ENCODE measurements around the gene NCAPG. TPM values are rescaled to one million over a fixed set of nuclear protein-coding genes. Genes with fewer than 3 reads are reported as not detected.

The NCAPG gene
- polyA plus RNA-seq, 1 donor from 2014 or later, result 3.1 TPM

DNA sequence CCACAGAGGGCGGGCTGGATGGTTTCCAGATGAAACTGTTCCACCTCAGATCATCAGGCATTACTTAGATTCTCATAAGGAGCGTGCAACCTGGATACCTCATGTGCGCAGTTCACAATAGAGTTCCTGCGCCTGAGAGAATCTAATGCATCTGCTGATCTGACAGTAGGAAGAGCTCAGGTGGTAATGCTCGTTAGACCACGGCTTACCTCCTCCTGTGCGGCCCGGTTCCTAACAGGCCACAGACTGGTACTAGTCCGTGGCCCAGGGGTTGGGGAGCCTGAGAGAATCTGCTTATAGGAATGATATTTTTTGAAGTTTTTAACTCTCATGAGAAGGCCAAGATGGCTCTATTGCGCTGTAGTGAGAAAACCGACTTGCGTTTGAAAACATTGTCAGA lies 5.4 kb downstream of the NCAPG start:
- Histone ChIP-seq H3K36me3 (ENCODE audit: insufficient read depth, low read length) (no peaks in the 10 kb centered on the region), H3F3A (ENCODE audit: insufficient read depth, low read length, poor library complexity, severe bottlenecking) (no peaks in the 10 kb centered on the region), H3K9me3 (ENCODE audit: low read length) (no peaks in the 10 kb centered on the region), H4K20me1 (ENCODE audit: insufficient read depth) (no peaks in the 10 kb centered on the region), H3K9me2 (ENCODE audit: insufficient read depth, low read length) (no peaks in the 10 kb centered on the region), H2AFZ (ENCODE audit: low read depth, low read length) (no peak overlapping the region), H3K27me3 (ENCODE audit: insufficient read depth, low read depth, low read length) (no peaks in the 10 kb centered on the region), H3K27ac (ENCODE audit: low read length) (no peak overlapping the region), H3K4me2 (ENCODE audit: low read length) (no peak overlapping the region), H3K79me2 (replicated peaks; ENCODE audit: insufficient read depth, low read length) (peaks cover 40% of the 10 kb centered on the region), H3K4me3 (ENCODE audit: low read length) (no peak overlapping the region), H3K9ac (ENCODE audit: low read length) (no peak overlapping the region)
- no peak for TF ChIP-seq SMC3 (conservative IDR thresholded peaks at IDR 0.05; ENCODE audit: poor library complexity)
- no peak for TF ChIP-seq EZH2 (IDR thresholded peaks at IDR 0.05; ENCODE audit: borderline replicate concordance, insufficient read depth, low read length, poor library complexity, severe bottlenecking)
- no peak for TF ChIP-seq RAD21 (conservative IDR thresholded peaks at IDR 0.05)
- no peak for TF ChIP-seq TAF1 (IDR thresholded peaks at IDR 0.05; ENCODE audit: low read depth)
- no peak for TF ChIP-seq POLR2AphosphoS5 (IDR thresholded peaks at IDR 0.05)
- TF ChIP-seq, protein P1, sequence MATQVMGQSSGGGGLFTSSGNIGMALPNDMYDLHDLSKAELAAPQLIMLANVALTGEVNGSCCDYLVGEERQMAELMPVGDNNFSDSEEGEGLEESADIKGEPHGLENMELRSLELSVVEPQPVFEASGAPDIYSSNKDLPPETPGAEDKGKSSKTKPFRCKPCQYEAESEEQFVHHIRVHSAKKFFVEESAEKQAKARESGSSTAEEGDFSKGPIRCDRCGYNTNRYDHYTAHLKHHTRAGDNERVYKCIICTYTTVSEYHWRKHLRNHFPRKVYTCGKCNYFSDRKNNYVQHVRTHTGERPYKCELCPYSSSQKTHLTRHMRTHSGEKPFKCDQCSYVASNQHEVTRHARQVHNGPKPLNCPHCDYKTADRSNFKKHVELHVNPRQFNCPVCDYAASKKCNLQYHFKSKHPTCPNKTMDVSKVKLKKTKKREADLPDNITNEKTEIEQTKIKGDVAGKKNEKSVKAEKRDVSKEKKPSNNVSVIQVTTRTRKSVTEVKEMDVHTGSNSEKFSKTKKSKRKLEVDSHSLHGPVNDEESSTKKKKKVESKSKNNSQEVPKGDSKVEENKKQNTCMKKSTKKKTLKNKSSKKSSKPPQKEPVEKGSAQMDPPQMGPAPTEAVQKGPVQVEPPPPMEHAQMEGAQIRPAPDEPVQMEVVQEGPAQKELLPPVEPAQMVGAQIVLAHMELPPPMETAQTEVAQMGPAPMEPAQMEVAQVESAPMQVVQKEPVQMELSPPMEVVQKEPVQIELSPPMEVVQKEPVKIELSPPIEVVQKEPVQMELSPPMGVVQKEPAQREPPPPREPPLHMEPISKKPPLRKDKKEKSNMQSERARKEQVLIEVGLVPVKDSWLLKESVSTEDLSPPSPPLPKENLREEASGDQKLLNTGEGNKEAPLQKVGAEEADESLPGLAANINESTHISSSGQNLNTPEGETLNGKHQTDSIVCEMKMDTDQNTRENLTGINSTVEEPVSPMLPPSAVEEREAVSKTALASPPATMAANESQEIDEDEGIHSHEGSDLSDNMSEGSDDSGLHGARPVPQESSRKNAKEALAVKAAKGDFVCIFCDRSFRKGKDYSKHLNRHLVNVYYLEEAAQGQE (IDR thresholded peaks at IDR 0.05; ENCODE audit: borderline replicate concordance), result no peak
- no peak for TF ChIP-seq MXI1 (conservative IDR thresholded peaks at IDR 0.05; ENCODE audit: poor library complexity, severe bottlenecking)
- no peak for TF ChIP-seq EP300 (conservative IDR thresholded peaks at IDR 0.05; ENCODE audit: poor library complexity, severe bottlenecking)
- TF ChIP-seq, protein P2, sequence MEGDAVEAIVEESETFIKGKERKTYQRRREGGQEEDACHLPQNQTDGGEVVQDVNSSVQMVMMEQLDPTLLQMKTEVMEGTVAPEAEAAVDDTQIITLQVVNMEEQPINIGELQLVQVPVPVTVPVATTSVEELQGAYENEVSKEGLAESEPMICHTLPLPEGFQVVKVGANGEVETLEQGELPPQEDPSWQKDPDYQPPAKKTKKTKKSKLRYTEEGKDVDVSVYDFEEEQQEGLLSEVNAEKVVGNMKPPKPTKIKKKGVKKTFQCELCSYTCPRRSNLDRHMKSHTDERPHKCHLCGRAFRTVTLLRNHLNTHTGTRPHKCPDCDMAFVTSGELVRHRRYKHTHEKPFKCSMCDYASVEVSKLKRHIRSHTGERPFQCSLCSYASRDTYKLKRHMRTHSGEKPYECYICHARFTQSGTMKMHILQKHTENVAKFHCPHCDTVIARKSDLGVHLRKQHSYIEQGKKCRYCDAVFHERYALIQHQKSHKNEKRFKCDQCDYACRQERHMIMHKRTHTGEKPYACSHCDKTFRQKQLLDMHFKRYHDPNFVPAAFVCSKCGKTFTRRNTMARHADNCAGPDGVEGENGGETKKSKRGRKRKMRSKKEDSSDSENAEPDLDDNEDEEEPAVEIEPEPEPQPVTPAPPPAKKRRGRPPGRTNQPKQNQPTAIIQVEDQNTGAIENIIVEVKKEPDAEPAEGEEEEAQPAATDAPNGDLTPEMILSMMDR (IDR thresholded peaks at IDR 0.05; ENCODE audit: poor library complexity, severe bottlenecking), result no peak

DNA sequence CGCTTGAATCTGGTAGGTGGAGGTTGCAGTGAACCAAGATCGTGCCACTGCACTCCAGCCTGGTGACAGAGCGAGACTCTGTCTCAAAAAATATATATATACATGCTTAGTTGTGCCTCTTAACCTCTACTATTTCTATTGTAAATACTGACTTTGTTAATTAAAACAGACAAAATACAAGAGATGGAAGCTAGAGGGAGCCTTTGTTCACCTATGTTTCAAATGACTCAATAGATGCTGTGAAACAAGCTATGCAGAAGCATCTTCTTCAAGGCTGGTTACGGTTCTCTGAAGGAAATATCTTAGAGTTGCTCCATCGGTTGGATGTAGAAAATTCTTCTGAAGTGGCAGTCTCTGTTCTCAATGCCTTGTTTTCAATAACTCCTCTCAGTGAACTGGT lies 6.2 kb downstream of the NCAPG start:
- H3F3A ChIP-seq (ENCODE audit: insufficient read depth, low read length, poor library complexity, severe bottlenecking), result no peaks in the 10 kb centered on the region
- no peaks in the 10 kb centered on the region for H3K36me3 ChIP-seq (ENCODE audit: insufficient read depth, low read length)
- H3K4me2 ChIP-seq (ENCODE audit: low read length), result no peak overlapping the region
- TF ChIP-seq EP300 (conservative IDR thresholded peaks at IDR 0.05; ENCODE audit: poor library complexity, severe bottlenecking) (no peak), RAD21 (conservative IDR thresholded peaks at IDR 0.05) (peak; percentile 84), TAF1 (IDR thresholded peaks at IDR 0.05; ENCODE audit: low read depth) (no peak), POLR2AphosphoS5 (IDR thresholded peaks at IDR 0.05) (no peak), EZH2 (IDR thresholded peaks at IDR 0.05; ENCODE audit: borderline replicate concordance, insufficient read depth, low read length, poor library complexity, severe bottlenecking) (no peak), SMC3 (conservative IDR thresholded peaks at IDR 0.05; ENCODE audit: poor library complexity) (peak; percentile 87)
- TF ChIP-seq, protein P2 (IDR thresholded peaks at IDR 0.05; ENCODE audit: poor library complexity, severe bottlenecking), result peak; percentile 80
- peaks cover 33% of the 10 kb centered on the region for H3K79me2 ChIP-seq (replicated peaks; ENCODE audit: insufficient read depth, low read length)
- H3K9ac ChIP-seq (ENCODE audit: low read length), result no peak overlapping the region
- no peak overlapping the region for H3K27ac ChIP-seq (ENCODE audit: low read length)
- H3K9me2 ChIP-seq (ENCODE audit: insufficient read depth, low read length), result no peaks in the 10 kb centered on the region
- no peaks in the 10 kb centered on the region for H3K27me3 ChIP-seq (ENCODE audit: insufficient read depth, low read depth, low read length)
- H2AFZ ChIP-seq (ENCODE audit: low read depth, low read length), result no peak overlapping the region
- H3K4me3 ChIP-seq (ENCODE audit: low read length), result no peak overlapping the region
- H3K9me3 ChIP-seq (ENCODE audit: low read length), result no peaks in the 10 kb centered on the region
- H4K20me1 ChIP-seq (ENCODE audit: insufficient read depth), result no peaks in the 10 kb centered on the region

Data from neural cell (in vitro differentiated cells).